ENCODE measurements around the gene ACAP2.
"Not testable (repeated sequence)": the region's sequence is repeated elsewhere in the genome, so short reads cannot be mapped to it uniquely, and the experiment has no call there.

ACAP2 gene

GRCh38 chr3:195386739-195387138, 56.1 kb downstream of the ACAP2 start:
- DNase-seq: no peak

GRCh38 chr3:195385526-195385925, 57.3 kb downstream of the ACAP2 start:
- DNase-seq: no peak

DNA sequence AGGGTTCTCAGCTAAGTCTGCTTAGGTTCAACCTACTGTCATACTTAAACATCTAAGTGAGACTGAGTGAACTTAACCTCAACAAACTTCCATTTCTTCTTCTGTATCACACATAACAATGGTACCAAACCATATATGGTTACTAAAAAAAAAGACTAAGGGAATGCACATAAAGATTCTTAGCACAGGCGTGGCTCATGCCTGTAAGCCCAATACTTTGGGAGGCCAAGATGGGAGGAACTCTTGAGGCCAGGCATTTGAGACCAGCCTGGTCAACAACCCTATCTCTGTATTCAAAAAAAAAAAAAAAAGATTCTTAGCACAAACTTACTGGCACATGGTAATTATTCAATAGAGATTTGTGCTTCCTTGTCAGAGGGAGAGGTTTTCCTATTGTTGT, 57.9 kb downstream of the ACAP2 start:
- no peak for DNase-seq

DNA sequence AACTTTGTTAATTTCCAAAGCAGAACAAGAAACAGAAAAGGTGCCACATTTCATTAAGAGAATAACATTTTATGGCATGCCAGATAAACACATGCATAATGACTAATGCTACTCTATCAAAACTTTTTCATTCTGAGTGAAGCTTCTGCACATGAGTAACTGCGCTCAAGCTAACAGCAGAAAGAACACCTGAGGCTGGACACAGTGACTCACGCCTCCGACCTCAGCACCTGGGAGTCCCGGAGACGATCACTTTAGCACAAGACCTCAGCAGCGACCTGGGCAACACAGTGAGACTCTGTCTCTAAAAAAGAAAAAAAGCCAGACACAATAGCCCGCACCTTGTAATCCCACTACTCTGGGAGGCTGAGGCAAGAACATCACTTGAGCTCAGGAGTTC, 70.6 kb downstream of the ACAP2 start:
- DNase-seq: no peak

DNA sequence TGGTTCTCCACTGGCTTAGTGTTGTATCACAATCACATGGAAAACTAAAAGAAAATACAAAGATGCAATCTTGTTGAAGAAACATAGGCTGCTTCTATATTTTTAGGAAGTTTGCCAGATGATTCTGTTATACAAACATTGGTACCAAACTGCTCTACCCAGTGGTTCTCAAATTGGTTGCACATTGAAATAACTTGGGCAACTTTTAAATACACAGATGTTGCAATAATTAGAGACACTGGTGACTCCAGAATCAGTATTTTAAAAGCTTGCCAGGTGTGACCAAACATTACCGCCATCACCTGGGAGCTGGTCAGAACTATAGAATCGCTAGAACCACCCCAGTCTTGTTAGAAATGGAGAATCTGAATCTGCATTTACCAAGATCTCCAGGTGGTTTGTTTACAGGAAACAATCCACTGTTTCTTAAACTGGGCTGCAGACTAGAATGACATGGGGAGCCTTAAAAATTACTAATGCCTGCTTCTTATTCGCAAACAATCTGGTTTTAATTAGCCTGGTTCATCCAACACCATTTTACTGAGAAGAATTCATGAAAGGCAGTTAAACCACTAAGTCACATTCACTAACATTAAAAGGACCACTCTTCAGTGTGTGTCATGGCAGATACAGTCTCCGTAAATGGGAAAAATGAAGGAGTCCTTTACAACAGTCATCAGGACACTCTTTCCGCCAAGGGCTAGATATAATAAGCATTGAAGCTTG, 76.5 kb downstream of the ACAP2 start:
- DNase-seq: no peak

GRCh38 chr3:195365371-195365770, 77.4 kb downstream of the ACAP2 start:
- no peak for DNase-seq

DNA sequence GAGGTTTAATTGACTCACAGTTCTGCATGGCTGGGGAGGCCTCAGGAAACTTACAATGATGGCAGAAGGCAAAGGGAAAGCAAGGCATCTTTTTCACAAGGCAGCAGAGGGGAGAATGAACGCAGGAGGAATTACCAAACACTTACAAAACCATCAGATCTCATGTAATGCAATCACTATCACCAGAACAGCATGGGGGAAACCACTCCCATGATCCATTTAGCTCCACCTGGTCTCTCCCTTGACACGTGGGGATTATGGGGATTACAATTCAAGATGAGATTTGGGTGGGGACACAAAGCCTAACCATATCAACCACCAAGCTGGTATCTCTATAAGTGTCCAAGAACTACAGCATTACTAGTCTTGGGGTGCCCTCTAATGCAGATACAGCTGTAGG, 85.0 kb downstream of the ACAP2 start:
- not testable (repeated sequence) for DNase-seq

DNA sequence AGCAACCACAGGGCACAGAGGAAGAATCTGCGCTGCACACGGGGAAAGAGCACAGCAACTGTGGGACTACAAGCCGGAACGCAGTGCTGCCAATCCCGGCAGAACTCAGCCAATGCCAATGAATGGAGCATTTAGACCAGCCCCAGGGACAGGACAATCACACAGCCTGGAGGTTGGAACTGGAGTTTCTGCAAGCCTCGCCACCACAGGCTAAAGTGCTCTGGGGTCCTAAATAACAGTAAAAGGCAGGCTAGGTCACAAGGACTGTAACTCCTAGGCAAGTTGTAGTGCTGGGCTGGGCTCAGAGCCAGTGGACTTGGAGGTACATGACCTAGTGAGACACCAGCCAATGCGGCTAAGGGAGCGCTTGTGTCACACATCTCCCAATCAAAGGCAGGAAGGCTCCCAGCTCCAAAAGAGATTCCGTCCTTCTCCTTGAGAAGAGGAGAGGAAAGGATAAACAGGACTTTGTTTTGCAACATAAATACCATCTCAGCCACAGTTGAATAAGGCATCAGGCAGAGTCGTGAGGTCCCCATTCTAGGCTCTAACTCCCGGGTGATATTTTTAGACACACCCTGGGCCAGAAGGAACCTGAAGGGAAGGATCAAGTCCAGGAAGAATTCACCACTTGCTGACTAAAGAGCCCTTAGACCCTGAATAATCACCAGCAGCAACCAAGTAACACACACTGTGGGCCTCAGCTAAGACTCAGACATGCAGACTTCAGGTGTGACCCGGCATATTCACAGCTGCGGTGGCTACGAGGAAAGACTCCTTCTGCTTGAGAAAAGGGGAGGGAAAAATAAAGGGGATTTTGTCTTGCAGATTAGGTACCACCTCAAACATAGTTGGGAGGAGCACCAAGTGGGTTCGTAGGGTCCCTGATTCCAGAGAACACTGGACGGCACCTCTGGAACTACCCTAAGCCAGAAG, 86.4 kb downstream of the ACAP2 start:
- no peak for DNase-seq

DNA sequence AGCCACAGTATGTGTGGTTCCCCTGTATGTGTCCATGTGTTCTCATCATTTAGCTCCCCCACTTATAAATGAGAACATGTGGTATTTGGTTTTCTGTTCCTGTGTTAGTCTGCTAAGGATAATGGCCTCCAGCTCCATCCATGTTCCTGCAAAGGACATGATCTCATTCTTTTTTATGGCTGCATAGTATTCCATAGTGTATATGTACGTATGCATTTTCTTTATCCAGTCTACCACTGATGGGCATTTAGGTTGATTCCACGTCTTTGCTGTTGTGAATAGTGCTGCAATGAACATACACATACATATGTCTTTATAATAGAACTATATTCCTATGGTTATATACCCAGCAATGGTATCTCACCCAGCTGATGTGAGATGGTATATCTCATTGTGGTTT, 88.8 kb downstream of the ACAP2 start:
- DNase-seq: not testable (repeated sequence)

GRCh38 chr3:195352895-195353488, 89.8 kb downstream of the ACAP2 start:
- no peak for DNase-seq

- no peak for DNase-seq
Observed at GRCh38 chr3:195348426-195349115, 94.2 kb downstream of the ACAP2 start.

DNA sequence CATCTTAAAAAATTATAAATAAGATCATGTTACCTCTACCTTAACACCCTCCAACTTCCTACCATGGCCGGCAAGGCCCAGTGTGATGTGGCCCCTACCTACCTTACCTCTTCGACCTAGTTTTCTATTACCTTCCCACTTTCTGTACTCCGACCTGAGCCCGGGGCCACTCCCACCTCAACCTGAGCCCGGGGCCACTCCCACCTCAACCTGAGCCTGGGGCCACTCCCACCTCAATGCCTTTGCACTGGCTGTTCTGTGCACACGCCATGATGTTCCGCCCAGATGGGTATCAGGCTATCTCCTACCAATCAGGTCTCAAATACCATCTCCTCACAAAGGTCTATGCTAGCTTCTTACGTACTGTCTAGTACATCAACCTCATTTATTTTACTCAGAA, 105.1 kb downstream of the ACAP2 start:
- DNase-seq: no peak

GRCh38 chr3:195334967-195335366, 107.9 kb downstream of the ACAP2 start:
- DNase-seq: no peak

- no peak for DNase-seq
Observed at GRCh38 chr3:195319060-195319459, 123.8 kb downstream of the ACAP2 start.

GRCh38 chr3:195312714-195313113, 130.1 kb downstream of the ACAP2 start:
- DNase-seq: no peak

GRCh38 chr3:195307711-195308110, 135.1 kb downstream of the ACAP2 start:
- DNase-seq: no peak

DNA sequence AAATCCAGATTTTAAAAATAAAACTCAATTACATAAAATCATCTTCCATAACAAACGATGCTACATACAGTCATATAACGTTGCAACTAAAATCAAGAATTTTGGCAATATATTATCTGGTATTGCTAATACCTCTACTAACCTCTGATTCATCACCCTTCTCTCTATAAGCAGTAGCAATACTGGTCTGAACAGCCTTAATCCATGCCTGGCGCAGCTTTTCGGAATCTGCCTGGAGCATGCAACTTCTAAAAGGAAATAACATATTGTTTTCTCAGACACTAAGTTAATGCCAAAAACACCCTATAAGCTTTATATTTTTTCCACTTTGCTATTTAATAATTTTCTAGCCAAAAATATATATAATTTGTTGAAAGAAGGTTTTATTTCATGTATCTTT, 136.5 kb downstream of the ACAP2 start:
- no peak for DNase-seq

- DNase-seq: no peak
Observed at GRCh38 chr3:195302431-195302830, 140.4 kb downstream of the ACAP2 start.

DNA sequence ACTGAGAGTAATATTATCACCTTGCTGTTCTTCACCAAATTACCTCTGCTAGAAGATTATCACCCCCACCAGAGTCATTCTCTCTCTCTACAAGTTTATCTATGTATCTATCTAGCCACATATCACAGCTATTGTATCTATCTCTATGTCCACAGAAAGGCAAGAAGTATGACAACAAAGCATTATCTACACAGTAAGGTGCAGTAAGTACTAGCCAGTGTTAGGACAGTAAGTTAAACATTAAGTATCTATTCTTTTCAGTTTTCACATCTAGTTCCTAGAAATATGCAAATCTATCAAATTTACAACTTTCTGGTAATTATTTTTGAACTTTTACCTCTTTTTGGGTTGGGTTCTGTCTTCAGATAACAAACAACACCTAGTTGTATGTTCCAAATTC, 145.4 kb downstream of the ACAP2 start:
- no peak for DNase-seq

DNA sequence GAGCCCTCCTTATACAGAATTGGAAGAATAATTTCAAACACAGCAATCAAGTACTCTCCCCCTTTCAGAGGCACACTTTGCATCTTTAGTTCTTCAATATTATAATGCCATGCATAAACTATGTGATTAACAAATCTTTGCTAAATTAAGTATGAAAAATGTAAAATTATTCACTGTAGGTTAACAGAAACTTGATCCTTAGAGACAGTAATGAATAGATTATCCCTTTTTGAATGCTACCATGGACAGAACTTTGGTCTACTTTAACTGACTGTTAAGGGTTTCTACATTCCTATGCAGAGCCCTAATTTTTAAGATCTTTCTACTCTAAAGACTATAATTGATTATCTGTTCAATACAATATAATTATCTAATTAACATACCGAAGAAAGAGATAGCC, 146.2 kb downstream of the ACAP2 start:
- no peak for DNase-seq

DNA sequence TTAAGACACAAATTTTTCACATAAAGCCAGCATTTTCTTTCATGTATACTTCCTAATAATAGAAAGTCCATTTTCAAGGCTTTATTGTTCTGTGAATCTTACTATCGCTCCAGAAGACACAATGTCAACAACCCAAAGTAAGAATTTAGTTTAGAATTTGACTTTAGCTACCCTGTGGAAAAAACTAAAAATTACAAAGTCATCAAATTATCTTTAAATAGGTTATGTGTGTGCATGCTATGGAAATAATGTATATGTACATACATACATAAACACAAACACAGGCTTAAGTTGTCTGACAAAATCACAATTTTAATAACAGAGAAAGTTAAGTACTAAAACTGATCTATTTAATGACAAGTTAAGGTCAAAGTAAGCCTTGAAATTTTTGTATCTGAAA, 151.7 kb downstream of the ACAP2 start:
- no peak for DNase-seq

- not testable (repeated sequence) for DNase-seq
Observed at GRCh38 chr3:195290643-195291042, 152.2 kb downstream of the ACAP2 start.

Measured in NCI-H2171 treated with DMSO at 0.1 percent for 48 hours (cell line).